ENCODE measurements around the gene IL1R1.

- TF ChIP-seq, protein P1, sequence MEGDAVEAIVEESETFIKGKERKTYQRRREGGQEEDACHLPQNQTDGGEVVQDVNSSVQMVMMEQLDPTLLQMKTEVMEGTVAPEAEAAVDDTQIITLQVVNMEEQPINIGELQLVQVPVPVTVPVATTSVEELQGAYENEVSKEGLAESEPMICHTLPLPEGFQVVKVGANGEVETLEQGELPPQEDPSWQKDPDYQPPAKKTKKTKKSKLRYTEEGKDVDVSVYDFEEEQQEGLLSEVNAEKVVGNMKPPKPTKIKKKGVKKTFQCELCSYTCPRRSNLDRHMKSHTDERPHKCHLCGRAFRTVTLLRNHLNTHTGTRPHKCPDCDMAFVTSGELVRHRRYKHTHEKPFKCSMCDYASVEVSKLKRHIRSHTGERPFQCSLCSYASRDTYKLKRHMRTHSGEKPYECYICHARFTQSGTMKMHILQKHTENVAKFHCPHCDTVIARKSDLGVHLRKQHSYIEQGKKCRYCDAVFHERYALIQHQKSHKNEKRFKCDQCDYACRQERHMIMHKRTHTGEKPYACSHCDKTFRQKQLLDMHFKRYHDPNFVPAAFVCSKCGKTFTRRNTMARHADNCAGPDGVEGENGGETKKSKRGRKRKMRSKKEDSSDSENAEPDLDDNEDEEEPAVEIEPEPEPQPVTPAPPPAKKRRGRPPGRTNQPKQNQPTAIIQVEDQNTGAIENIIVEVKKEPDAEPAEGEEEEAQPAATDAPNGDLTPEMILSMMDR (conservative IDR thresholded peaks at IDR 0.05 in 1 of 2, IDR thresholded peaks at IDR 0.05 in 1 of 2; ENCODE audit: extremely low read depth in 1 of 2, insufficient read depth in 1 of 2, low read depth in 1 of 2, low read length in 2 of 2): no peak
- no peak for TF ChIP-seq EZH2 (IDR thresholded peaks at IDR 0.05; ENCODE audit: borderline replicate concordance, low read length)
Measured at GRCh38 chr2:102186791-102187495, 44.4 kb downstream of the IL1R1 start, which contains the start of gene IL1RL2.
